Activated naive CD4-positive, alpha-beta T cell treated with anti-CD3 and anti-CD28 coated beads, Interleukin-2, amount 10 ng/mL, durations not matched to agents 7 days and 5 days (primary cell): Measurements from ENCODE around the gene ZSWIM6.

ENCODE experiments used
- CTCF ChIA-PET: fragments of 350-600 bp; sonication (Branson Sonifier 250); formaldehyde crosslinking; loops from one replicate; lab custom pipeline; 2021; ENCODE audit warnings: antibody characterized with exemption; lab: Charles Lee
- DNase-seq: peaks from one replicate; pipeline ENCODE4 v3.0.0-alpha.2; 2020
- H3K27ac Mint-ChIP-seq: one replicate; pipeline ENCODE4 v1.8.0; 2021; ENCODE audit warnings: mild to moderate bottlenecking, moderate library complexity, mixed read lengths
- H3K27me3 Mint-ChIP-seq: one replicate; pipeline ENCODE4 v1.8.0; 2021; ENCODE audit warnings: mild to moderate bottlenecking, mixed read lengths
- H3K36me3 Mint-ChIP-seq: one replicate; pipeline ENCODE4 v1.8.0; 2021; ENCODE audit warnings: mixed read lengths
- H3K4me1 Mint-ChIP-seq: one replicate; pipeline ENCODE4 v1.8.0; 2021; ENCODE audit warnings: mixed read lengths
- H3K4me3 Mint-ChIP-seq: one replicate; pipeline ENCODE4 v1.8.0; 2021; ENCODE audit warnings: mild to moderate bottlenecking, moderate library complexity, mixed read lengths
- H3K9me3 Mint-ChIP-seq: one replicate; pipeline ENCODE4 v1.8.0; 2021; ENCODE audit warnings: mixed read lengths

Gene ZSWIM6

DNA sequence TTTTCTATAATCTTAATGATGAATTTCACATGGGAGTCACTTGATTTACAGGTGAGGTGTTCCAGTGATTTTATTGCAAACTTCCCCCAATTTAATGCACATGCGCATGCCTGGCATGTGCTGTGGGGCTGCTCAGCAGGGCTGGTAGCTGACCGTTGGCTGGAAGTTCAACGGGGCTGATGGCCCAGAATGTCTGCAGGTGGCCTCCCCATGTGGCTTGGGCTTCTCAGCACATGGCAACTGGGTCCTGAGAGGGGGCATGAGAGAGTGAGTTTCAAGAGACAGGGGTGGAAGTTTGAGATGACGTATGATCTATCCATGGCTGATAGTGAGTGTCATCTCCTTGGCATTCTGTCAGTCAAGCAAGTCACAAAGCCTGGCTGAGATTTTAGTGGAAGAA, 259.8 kb downstream of the ZSWIM6 start:
- Mint-ChIP-seq H3K9me3 (no peaks in the 10 kb centered on the region), H3K4me1 (no peaks in the 10 kb centered on the region), H3K36me3 (no peaks in the 10 kb centered on the region), H3K4me3 (no peak overlapping the region), H3K27ac (no peak overlapping the region), H3K27me3 (no peaks in the 10 kb centered on the region)
- CTCF ChIA-PET, result no interaction called here
- no peak for DNase-seq

- Mint-ChIP-seq H3K27me3 (peaks cover 5% of the 10 kb centered on the region), H3K27ac (no peak overlapping the region), H3K4me1 (no peaks in the 10 kb centered on the region), H3K9me3 (no peaks in the 10 kb centered on the region), H3K36me3 (no peaks in the 10 kb centered on the region), H3K4me3 (no peak overlapping the region)
- DNase-seq, result no peak
- CTCF ChIA-PET, result interaction anchor here (1.2 kb wide), 2 partner anchors 8 to 62 kb away, joined by 3 read pairs; no protein-coding TSS in a partner anchor
Observed at GRCh38 chr5:61595426-61595825, 263.4 kb downstream of the ZSWIM6 start.
